ENCODE measurements around the gene NFYC.

DNA sequence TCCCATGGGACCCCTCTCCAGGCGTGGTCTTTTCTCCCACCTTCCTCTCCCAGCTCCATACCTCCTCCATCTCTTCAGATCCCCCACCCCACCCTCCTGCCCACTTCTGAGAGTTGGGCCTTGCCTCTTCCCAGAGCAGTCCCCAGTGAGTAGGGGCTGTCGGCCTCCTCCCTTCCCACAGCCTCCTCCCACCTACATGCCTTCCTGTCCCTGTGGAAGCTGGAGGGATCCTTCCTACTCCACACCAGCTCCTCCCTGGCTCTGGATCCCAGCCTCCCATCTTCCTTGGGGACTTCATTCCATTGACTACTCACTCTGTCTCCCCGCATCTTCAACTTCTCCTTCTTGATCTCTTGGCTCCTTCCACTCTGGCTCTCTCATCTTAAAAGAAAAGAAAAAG lies 116.9 kb downstream of the NFYC start:
- TF ChIP-seq, protein P1, sequence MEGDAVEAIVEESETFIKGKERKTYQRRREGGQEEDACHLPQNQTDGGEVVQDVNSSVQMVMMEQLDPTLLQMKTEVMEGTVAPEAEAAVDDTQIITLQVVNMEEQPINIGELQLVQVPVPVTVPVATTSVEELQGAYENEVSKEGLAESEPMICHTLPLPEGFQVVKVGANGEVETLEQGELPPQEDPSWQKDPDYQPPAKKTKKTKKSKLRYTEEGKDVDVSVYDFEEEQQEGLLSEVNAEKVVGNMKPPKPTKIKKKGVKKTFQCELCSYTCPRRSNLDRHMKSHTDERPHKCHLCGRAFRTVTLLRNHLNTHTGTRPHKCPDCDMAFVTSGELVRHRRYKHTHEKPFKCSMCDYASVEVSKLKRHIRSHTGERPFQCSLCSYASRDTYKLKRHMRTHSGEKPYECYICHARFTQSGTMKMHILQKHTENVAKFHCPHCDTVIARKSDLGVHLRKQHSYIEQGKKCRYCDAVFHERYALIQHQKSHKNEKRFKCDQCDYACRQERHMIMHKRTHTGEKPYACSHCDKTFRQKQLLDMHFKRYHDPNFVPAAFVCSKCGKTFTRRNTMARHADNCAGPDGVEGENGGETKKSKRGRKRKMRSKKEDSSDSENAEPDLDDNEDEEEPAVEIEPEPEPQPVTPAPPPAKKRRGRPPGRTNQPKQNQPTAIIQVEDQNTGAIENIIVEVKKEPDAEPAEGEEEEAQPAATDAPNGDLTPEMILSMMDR (IDR thresholded peaks at IDR 0.05 in 4 of 5, conservative IDR thresholded peaks at IDR 0.05 in 1 of 5), result no peak
- no peak for TF ChIP-seq POLR2A (IDR thresholded peaks at IDR 0.05)
